ENCODE data around the gene TMEM200A. TPM values are rescaled to one million over a fixed set of nuclear protein-coding genes. Genes with fewer than 3 reads are reported as not detected.

Gene TMEM200A
- total RNA-seq, 1 experiment from 2014 or later: 2.0 TPM

DNA sequence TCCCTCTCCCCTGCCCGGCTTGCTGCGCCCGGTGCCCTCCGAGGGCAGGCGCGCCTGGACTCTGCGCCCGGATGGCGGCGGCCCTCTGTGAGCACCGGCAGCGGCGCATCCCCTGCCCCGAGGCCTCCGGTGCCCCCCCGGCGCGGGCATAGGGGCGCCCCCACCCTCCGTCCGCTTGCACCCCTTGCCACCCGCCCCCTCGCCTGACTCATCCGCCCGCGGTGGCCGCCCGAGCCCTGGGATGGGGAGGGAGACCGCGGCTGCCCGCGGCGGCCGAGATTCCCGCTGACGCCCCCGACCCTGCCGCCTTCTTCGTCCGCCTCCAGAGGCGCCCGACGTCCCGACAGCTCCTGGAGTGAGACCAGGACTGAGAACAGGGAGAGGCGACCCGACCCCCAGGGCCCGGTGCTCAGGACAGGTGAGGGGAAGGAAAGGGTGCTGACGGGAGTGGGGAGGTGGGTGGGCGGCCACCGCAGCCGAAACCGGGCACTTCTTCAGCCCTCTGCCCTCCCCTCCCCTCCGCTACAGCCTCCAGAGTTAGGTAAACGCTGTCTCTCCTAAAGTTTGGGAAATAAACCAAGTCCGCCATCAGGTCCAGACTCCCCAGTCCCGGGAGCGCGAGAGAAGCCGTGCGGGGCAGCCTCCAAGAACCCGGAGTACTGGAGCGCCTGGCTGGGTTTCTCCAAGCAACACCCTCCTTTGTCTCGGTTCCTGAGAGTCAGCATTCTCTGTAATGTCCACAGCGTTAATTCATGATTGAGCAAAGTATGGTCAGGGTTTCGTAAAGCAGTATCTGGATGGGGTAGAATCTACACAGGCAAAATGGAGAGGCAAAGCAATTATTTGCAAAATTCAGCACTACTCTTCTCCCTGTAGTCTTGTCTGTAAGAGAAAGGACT, 539 bp downstream of the TMEM200A start:
- Histone ChIP-seq H3K4me1 (ENCODE audit: insufficient read depth, low read length, poor library complexity, severe bottlenecking) (peaks cover 5% of the 10 kb centered on the region), H3K27ac (ENCODE audit: low read depth, low read length, poor library complexity, severe bottlenecking) (no peak overlapping the region), H3K36me3 (ENCODE audit: insufficient read depth, low read length, poor library complexity, severe bottlenecking) (no peaks in the 10 kb centered on the region), H3K4me3 (ENCODE audit: low read depth, low read length, poor library complexity, severe bottlenecking) (peak overlapping the region; percentile 66), H3K27me3 (replicated peaks; ENCODE audit: insufficient read depth, low read depth, low read length, poor library complexity) (peaks cover 38% of the 10 kb centered on the region), H3K9me3 (ENCODE audit: low read depth, low read length, poor library complexity, severe bottlenecking) (no peaks in the 10 kb centered on the region)
- intact Hi-C loops (cut with micrococcal nuclease; ENCODE audit: unreplicated experiment): no loop called here
- ChIA-PET CTCF (interaction anchor here (0.6 to 0.7 kb wide), 3 partner anchors 26 to 330 kb away, joined by 4 to 10 read pairs (median 8); no protein-coding TSS in a partner anchor), POLR2A (ENCODE audit: low non-redundant PET) (no interaction called here)
- BruUV-seq (replicated peaks): no TSS peak
- TF ChIP-seq, protein P1, sequence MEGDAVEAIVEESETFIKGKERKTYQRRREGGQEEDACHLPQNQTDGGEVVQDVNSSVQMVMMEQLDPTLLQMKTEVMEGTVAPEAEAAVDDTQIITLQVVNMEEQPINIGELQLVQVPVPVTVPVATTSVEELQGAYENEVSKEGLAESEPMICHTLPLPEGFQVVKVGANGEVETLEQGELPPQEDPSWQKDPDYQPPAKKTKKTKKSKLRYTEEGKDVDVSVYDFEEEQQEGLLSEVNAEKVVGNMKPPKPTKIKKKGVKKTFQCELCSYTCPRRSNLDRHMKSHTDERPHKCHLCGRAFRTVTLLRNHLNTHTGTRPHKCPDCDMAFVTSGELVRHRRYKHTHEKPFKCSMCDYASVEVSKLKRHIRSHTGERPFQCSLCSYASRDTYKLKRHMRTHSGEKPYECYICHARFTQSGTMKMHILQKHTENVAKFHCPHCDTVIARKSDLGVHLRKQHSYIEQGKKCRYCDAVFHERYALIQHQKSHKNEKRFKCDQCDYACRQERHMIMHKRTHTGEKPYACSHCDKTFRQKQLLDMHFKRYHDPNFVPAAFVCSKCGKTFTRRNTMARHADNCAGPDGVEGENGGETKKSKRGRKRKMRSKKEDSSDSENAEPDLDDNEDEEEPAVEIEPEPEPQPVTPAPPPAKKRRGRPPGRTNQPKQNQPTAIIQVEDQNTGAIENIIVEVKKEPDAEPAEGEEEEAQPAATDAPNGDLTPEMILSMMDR (conservative IDR thresholded peaks at IDR 0.05; ENCODE audit: low read depth, low read length): peak; percentile 36; the same call in 1 of the 2 replicates
- no peak for TF ChIP-seq EZH2 (IDR thresholded peaks at IDR 0.05; ENCODE audit: borderline replicate concordance, low read depth, low read length, poor library complexity, severe bottlenecking)
- DNase-seq (ENCODE audit: low spot score): peak; percentile 24

DNA sequence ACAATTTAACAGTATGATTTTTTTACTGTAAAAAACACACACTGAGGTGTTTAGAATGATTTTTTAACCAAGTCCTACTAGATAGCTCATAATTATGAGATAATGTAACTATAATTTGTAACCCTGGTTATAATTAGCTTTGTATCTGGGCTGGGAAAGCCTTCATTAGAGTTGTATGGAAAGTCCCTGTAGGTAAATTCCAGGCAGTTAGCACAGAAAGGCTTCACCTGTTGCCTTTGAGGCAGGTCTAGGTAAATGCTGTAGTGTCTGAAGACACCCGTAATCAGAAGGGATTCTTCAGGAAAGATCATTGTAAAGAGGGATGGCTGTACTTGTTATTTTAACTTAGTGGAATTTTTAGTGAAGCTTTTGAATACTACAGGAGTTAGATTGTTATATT, 1.9 kb downstream of the TMEM200A start:
- Histone ChIP-seq H3K4me1 (ENCODE audit: insufficient read depth, low read length, poor library complexity, severe bottlenecking) (peaks cover 5% of the 10 kb centered on the region), H3K9me3 (ENCODE audit: low read depth, low read length, poor library complexity, severe bottlenecking) (no peaks in the 10 kb centered on the region), H3K27ac (ENCODE audit: low read depth, low read length, poor library complexity, severe bottlenecking) (no peak overlapping the region), H3K27me3 (replicated peaks; ENCODE audit: insufficient read depth, low read depth, low read length, poor library complexity) (peaks cover 38% of the 10 kb centered on the region), H3K36me3 (ENCODE audit: insufficient read depth, low read length, poor library complexity, severe bottlenecking) (no peaks in the 10 kb centered on the region), H3K4me3 (ENCODE audit: low read depth, low read length, poor library complexity, severe bottlenecking) (no peak overlapping the region)
- ChIA-PET CTCF (no interaction called here), POLR2A (ENCODE audit: low non-redundant PET) (no interaction called here)
- no peak for DNase-seq (ENCODE audit: low spot score)
- BruUV-seq (replicated peaks): no TSS peak
- intact Hi-C loops (cut with micrococcal nuclease; ENCODE audit: unreplicated experiment): no loop called here
- TF ChIP-seq, protein P1 (conservative IDR thresholded peaks at IDR 0.05; ENCODE audit: low read depth, low read length): no peak
- TF ChIP-seq EZH2 (IDR thresholded peaks at IDR 0.05; ENCODE audit: borderline replicate concordance, low read depth, low read length, poor library complexity, severe bottlenecking): no peak

DNA sequence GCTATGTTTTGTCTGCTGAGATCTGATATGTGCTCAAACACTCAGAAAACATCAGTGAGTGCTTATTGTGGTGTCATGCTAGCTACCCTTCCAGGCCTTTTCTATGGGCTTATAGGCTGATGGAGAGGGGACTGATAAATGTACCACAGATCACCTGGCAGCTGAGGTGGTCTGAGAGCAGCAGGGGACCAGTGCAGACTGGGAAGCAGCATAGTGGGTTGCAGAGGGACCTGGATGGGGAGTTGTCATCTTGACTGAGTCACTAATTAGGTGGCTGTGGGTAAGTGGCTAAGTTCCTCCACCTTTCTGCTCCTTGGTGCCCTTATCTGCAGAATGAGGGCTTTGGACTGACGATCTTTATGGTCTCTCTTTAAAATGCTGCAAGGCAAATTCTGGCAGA, 2.8 kb downstream of the TMEM200A start:
- no peaks in the 10 kb centered on the region for H3K36me3 ChIP-seq (ENCODE audit: insufficient read depth, low read length, poor library complexity, severe bottlenecking)
- CTCF ChIA-PET: no interaction called here
- no peaks in the 10 kb centered on the region for H3K9me3 ChIP-seq (ENCODE audit: low read depth, low read length, poor library complexity, severe bottlenecking)
- POLR2A ChIA-PET (ENCODE audit: low non-redundant PET): no interaction called here
- BruUV-seq (replicated peaks): no TSS peak
- no peak for DNase-seq (ENCODE audit: low spot score)
- peaks cover 5% of the 10 kb centered on the region for H3K4me1 ChIP-seq (ENCODE audit: insufficient read depth, low read length, poor library complexity, severe bottlenecking)
- no peak overlapping the region for H3K4me3 ChIP-seq (ENCODE audit: low read depth, low read length, poor library complexity, severe bottlenecking)
- intact Hi-C loops (cut with micrococcal nuclease; ENCODE audit: unreplicated experiment): no loop called here
- TF ChIP-seq, protein P1 (conservative IDR thresholded peaks at IDR 0.05; ENCODE audit: low read depth, low read length): no peak
- no peak overlapping the region for H3K27ac ChIP-seq (ENCODE audit: low read depth, low read length, poor library complexity, severe bottlenecking)
- peaks cover 38% of the 10 kb centered on the region for H3K27me3 ChIP-seq (replicated peaks; ENCODE audit: insufficient read depth, low read depth, low read length, poor library complexity)
